T-helper 1 cell treated with Interleukin-12 subunit alpha and Interleukin-12 subunit beta and Interleukin-4 antibody, amounts not matched to agents 30 μg/mL and 1 μg/mL, for 36 hours (primary cell): ENCODE results near the gene LHX5.
A peak's percentile ranks its signal among the peaks of the same experiment; 100 is the strongest.

ENCODE experiments used
- H3K27ac Mint-ChIP-seq: one replicate; pipeline ENCODE4 v1.8.0; 2021; ENCODE audit warnings: mild to moderate bottlenecking, mixed read lengths
- H3K27me3 Mint-ChIP-seq: one replicate; pipeline ENCODE4 v1.8.0; 2021; ENCODE audit warnings: low read depth, mixed read lengths
- H3K36me3 Mint-ChIP-seq: one replicate; pipeline ENCODE4 v1.8.0; 2021; ENCODE audit warnings: low read depth, mixed read lengths
- H3K4me1 Mint-ChIP-seq: one replicate; pipeline ENCODE4 v1.8.0; 2021; ENCODE audit warnings: low read depth, mixed read lengths
- H3K4me3 Mint-ChIP-seq: one replicate; pipeline ENCODE4 v1.8.0; 2021; ENCODE audit warnings: mild to moderate bottlenecking, moderate library complexity, mixed read lengths
- H3K9me3 Mint-ChIP-seq: one replicate; pipeline ENCODE4 v1.8.0; 2021; ENCODE audit warnings: mixed read lengths

LHX5 gene

GRCh38 chr12:113425960-113426453 is 45.7 kb downstream of the LHX5 start:
- Mint-ChIP-seq H3K9me3 (no peaks in the 10 kb centered on the region), H3K4me3 (no peak overlapping the region), H3K4me1 (peaks cover 11% of the 10 kb centered on the region), H3K27ac (no peak overlapping the region), H3K36me3 (peaks cover 2% of the 10 kb centered on the region), H3K27me3 (no peaks in the 10 kb centered on the region)

- Mint-ChIP-seq H3K4me1 (peaks cover 11% of the 10 kb centered on the region), H3K4me3 (no peak overlapping the region), H3K9me3 (no peaks in the 10 kb centered on the region), H3K27me3 (no peaks in the 10 kb centered on the region), H3K36me3 (peaks cover 2% of the 10 kb centered on the region), H3K27ac (no peak overlapping the region)
These were observed 46.5 kb downstream of the LHX5 start for GRCh38 chr12:113424915-113425823.

- H3K27me3 Mint-ChIP-seq: no peaks in the 10 kb centered on the region
- H3K27ac Mint-ChIP-seq: no peak overlapping the region
- H3K36me3 Mint-ChIP-seq: peaks cover 2% of the 10 kb centered on the region
- no peak overlapping the region for H3K4me3 Mint-ChIP-seq
- peaks cover 11% of the 10 kb centered on the region for H3K4me1 Mint-ChIP-seq
- H3K9me3 Mint-ChIP-seq: no peaks in the 10 kb centered on the region
These were observed 47.2 kb downstream of the LHX5 start for GRCh38 chr12:113424456-113424855.

- Mint-ChIP-seq H3K4me3 (no peak overlapping the region), H3K36me3 (peaks cover 2% of the 10 kb centered on the region), H3K9me3 (no peaks in the 10 kb centered on the region), H3K27ac (no peak overlapping the region), H3K4me1 (peaks cover 11% of the 10 kb centered on the region), H3K27me3 (no peaks in the 10 kb centered on the region)
These were observed 48.6 kb downstream of the LHX5 start for GRCh38 chr12:113422886-113423669.

GRCh38 chr12:113422030-113422885 is 49.4 kb downstream of the LHX5 start, which contains the start of gene SDSL:
TSS of gene SDSL (plus strand) at chr12:113422380. CDS start at chr12:113427983, 5,603 bp downstream.
- peak within 1 kb of the TSS; percentile 91 for H3K4me3 Mint-ChIP-seq
- H3K27ac Mint-ChIP-seq: peak within 1 kb of the TSS; percentile 90
- peaks cover 2% of the 10 kb centered on the region for H3K36me3 Mint-ChIP-seq
- H3K27me3 Mint-ChIP-seq: no peaks in the 10 kb centered on the region
- peaks cover 11% of the 10 kb centered on the region for H3K4me1 Mint-ChIP-seq
- no peaks in the 10 kb centered on the region for H3K9me3 Mint-ChIP-seq

GRCh38 chr12:113420996-113421595 is 50.6 kb downstream of the LHX5 start:
- Mint-ChIP-seq H3K27ac (no peak overlapping the region), H3K4me3 (no peak overlapping the region), H3K27me3 (no peaks in the 10 kb centered on the region), H3K36me3 (peaks cover 2% of the 10 kb centered on the region), H3K9me3 (no peaks in the 10 kb centered on the region), H3K4me1 (peaks cover 11% of the 10 kb centered on the region)

GRCh38 chr12:113418213-113418879 is 53.3 kb downstream of the LHX5 start:
- Mint-ChIP-seq H3K36me3 (peaks cover 2% of the 10 kb centered on the region), H3K4me3 (no peak overlapping the region), H3K4me1 (peaks cover 9% of the 10 kb centered on the region), H3K27ac (no peak overlapping the region), H3K9me3 (no peaks in the 10 kb centered on the region), H3K27me3 (peaks cover 4% of the 10 kb centered on the region)

GRCh38 chr12:113416091-113416754 is 55.4 kb downstream of the LHX5 start:
- Mint-ChIP-seq H3K9me3 (no peaks in the 10 kb centered on the region), H3K4me3 (no peak overlapping the region), H3K36me3 (no peaks in the 10 kb centered on the region), H3K27ac (no peak overlapping the region), H3K4me1 (no peaks in the 10 kb centered on the region), H3K27me3 (peaks cover 4% of the 10 kb centered on the region)

- H3K4me3 Mint-ChIP-seq: no peak overlapping the region
- H3K9me3 Mint-ChIP-seq: no peaks in the 10 kb centered on the region
- peaks cover 4% of the 10 kb centered on the region for H3K27me3 Mint-ChIP-seq
- H3K27ac Mint-ChIP-seq: no peak overlapping the region
- no peaks in the 10 kb centered on the region for H3K36me3 Mint-ChIP-seq
- H3K4me1 Mint-ChIP-seq: no peaks in the 10 kb centered on the region
These were observed 57.1 kb downstream of the LHX5 start for GRCh38 chr12:113414519-113415038.

GRCh38 chr12:113413488-113413939 is 58.2 kb downstream of the LHX5 start:
- Mint-ChIP-seq H3K27ac (no peak overlapping the region), H3K36me3 (no peaks in the 10 kb centered on the region), H3K4me1 (no peaks in the 10 kb centered on the region), H3K4me3 (no peak overlapping the region), H3K27me3 (peaks cover 4% of the 10 kb centered on the region), H3K9me3 (no peaks in the 10 kb centered on the region)
